AG20443 (cell line): ENCODE measurements around the gene PLVAP.
"Not testable (repeated sequence)": the region's sequence is repeated elsewhere in the genome, so short reads cannot be mapped to it uniquely, and the experiment has no call there.

Experiments
- DNase-seq: peaks from one replicate; pipeline ENCODE4 v3.0.0; 2012; ENCODE audit warnings: low spot score, mixed read lengths

The PLVAP gene

DNA sequence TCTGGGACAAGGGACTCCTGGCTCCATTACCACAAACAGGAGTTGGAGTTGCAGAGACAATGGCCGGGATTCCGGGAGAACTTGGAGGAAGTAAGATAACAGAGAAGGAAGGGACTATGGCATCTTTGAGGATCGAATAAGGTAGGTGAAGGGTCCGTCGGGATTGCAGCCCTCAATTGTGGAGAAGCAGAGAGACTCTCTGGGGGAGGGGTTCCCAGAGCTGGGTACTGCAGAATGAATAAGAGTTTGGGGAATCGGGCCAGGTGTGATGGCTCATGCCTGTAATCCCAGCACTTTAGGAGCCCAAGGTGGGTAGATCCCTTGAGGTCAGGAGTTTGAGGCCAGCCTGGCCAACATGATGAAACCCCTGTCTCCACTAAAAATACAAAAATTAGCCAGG lies 24.5 kb upstream of the PLVAP start:
- no peak for DNase-seq

DNA sequence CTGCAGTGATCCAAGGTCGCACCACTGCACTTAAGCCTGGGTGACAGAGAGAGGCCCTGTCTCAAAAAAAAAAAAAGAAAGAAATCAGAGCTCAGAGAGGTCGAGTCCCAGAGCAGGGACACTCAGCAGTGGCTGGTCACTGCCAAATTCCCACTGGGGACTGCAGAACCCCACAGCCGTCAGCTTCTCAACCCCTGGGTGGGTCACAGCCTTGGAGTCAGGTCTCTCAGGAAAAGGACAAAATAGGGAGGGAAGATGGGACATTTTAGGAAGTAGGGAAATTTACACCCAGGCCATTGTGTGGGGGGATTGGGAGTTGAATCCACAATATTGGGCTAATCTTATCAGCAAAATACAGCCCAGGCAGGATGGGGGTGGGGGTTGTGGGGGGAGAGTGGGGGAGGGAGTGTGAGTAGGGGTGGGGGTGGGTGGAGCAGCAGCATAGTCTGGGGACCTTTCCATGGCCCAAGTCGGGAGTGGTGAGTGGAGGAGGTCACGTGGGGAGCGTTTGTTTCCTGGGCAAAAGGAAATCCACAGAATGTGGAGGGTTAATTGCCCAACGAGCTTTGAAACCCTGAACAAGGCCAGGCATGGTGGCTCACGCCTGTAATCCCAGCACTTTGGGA lies 21.9 kb upstream of the PLVAP start:
- no peak for DNase-seq

DNA sequence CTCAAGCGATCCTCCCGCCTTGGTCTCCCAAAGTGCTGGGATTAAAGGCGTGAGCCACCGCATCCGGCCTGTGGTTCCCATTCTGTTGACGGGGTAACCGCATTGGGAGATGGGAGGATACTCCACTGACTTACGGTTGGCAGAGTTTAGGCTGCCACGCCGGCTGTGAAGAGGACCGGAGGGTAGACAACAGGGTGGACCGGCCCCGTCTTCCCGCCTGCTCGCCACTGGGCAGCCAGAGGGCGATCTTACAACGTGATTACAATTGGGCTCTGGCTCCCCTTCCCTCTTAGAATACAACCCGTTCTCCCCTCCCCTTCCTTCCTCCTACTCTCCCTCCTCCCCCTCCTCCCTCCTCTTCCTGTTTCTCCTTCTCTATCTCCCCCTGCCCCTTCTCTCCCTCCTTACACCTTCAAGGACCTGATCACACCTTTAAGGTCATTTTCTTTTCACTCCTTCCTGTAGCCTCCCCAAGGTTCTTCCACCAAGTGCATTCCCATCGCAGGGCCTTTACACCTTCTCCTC lies 17.8 kb upstream of the PLVAP start:
- peak; percentile 75 for DNase-seq

DNA sequence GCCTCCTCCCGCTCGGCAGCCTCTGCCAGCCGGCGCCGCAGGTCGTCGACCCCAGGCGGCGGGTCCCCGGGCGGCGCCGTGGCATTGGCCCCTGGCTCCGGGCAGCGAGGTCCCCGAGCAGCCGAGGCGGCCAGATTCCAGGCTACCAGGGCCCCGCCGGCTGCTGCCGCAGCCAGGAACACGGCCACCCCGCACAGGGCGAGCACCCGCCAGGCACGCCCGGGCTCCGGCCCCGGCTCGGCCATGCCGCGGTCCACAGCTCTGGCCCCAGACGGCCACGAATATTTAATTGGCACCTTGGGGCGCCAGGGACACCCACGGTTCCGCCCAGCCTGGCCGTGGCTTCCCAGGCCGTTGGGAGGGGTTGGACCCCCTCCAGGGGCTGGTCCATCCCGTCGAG lies 16.8 kb upstream of the PLVAP start, which contains the start of gene CCDC194:
CCDC194 (minus strand) TSS at position 283 of the 400 bp plus-strand sequence; CDS start at position 245, 38 bp downstream.
- peak; percentile 8 for DNase-seq

DNA sequence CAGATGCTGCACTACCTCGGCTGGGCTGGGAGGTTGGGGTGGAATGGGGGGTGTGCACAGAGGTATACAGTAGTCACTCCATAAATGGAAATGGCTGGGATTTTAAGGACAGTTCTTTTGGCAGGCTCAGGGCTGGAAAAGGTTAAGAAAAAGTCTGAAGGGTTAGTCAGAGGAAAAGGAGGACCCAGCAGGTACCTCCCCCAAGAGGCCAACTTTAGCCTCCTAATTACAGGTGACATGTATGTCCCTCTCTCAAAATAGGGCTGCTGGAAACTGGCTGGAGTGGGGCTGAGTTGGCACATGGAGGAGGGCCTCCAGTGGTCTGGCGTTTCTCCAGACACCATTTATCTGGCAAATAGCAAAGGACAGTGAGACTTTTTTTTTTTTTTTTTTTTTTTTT lies 15.9 kb upstream of the PLVAP start:
- no peak for DNase-seq

DNA sequence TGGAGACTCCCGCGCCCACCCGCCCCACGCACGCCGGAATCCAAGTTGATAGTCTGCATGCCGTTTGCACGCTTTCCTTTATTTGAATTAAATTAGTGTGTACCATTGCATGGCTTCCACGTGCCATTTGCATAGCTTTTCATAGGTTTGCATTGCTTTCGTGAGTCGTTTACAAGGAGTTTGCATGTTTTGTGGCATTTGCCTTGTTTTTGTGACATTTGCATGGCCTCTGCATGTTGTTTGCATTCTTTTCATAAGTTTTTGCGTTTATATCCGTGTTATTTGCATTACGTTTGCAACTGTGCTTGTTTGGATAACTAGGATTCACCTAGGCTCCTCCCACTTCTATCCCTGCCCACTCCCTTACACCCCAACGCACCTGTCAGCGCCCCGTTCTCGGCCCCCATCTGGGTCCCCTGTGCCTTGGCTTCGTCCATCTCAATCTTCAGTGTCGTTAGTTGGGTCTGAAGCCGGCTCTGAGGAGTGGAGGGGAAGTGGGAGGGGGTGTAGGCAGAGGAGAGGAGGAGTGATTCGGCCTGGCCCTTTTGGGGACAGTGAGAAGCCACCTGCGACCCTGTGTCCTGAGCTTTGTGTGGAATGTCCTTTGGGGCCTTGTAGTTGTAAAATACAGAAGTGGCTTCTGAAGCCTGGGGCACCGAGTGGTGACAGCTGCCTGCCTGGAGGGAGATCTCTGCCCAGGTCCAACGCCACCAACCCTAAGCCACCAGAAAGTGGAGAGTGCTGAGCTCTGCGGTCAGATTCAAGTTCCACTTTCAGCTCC lies 14.4 kb upstream of the PLVAP start:
- DNase-seq, result no peak

DNA sequence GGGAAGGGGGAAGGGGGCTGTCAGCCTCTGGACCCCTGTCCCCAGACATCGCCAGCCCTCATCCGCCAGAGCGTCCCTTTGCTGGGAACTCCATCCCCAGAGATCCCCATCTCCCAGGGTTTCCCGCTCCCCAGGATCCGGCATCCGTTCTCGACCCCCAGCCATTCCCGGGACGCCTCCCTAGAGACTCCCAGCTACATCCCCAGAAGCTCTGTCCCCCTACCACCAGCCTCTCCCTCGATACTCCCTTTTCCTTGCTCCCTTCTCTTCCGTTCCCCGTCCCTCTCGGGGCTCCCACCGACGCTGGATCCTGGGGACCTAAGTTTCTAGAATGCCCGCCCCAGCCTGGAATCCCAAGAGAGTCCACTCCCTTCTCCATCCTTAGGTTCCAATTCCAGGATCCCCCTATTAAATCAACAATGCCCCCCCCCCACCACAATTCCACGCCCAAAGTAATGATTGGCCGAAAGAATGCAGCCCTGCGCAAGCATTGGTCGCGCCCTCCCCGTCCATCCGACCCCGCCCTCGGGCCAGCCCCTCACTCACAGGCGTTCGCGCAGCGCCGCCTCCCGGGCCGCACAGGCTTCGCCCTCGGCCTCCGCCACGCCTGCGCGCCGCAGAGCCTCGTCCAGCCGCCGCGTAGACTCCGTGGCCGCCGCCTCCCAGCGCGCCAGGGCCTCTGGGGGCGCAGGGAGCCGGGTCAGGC lies 13.7 kb upstream of the PLVAP start:
- DNase-seq, result peak; percentile 99

DNA sequence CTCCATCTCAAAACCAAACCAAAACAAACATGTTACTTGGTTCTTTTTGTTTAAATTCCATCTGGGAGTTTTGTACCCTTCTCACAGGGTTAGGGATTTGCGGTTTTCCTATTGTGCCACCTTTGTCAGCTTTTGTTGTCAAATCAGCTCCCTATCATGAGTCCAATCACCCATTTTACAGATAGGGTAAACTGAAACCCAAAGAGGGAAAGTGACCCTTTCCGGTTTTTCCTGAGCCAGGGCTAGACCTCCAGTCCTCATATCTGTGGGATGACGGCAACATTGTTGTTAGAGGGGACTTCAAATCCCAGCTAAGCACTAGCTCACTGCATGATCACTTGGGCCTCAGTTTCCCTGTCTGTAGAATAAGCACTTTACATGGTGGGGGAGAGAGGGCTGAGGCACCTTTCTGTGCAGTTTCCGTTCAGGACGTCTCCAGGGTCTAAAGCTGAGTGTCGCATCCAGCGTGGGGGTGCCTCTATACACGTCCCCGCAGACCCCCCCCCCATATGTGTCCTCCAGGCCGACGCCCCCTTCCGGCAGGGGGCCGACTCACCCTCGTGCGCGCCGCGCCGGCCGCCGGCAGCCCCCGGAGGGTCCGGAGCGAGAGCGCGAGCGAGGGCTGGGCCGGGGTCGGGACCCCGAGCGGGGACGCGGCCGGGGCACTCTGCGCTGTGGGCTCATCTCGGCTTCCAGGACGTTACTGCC lies 13.0 kb upstream of the PLVAP start:
- DNase-seq, result no peak

DNA sequence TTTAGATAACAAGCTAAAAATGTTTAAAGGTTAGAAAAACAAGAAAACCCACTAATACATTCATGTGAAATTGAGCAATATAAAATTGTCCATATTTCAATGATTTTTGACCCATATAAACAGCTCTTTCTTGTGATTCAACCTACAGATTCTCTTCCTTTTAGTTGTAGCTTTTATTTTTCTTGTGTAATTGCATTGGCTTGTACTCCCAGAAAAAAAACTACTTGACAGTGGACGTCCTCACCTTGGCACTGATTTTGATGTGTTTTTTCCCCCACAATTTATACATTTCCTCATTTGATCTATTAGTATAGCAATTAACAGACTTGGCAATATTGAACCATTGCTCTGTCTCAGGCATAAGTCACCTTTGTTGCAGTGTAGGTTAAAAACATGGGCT lies 12.1 kb upstream of the PLVAP start:
- DNase-seq, result no peak

DNA sequence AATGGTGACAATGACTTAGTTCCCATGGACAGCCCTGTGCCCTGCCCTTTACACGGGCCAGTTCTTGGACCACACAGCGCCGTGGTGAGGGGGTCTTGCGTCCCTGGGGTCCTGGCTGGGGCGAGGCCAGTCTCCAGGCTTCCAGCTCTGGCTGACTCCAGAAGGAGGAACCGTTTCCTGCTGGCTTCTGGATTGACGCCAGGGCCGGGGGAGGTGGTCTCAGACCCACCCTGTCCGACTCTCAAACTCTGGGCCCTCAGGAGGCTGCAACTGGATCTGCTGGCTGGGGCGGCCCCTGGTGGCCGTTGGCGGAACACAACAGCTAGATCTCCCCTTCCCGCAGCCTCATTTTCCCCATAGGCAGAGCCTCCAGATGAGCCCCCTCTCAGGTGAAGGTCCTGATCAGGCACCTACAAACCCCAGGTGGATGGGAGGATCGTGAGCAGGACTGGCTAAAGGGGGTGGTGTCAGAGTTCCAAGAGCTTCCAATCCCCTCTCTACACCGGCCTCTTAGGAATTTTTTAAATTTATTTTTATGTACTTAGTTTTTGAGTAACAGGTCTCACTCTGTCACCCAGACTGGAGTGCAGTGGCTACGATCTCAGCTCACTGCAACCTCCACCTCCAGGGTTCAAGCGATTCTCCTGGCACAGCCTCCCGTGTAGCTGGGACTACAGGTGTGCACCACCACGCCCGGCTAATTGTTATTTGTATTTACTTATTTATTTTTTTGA lies 8.9 kb upstream of the PLVAP start:
- DNase-seq, result peak; percentile 83

DNA sequence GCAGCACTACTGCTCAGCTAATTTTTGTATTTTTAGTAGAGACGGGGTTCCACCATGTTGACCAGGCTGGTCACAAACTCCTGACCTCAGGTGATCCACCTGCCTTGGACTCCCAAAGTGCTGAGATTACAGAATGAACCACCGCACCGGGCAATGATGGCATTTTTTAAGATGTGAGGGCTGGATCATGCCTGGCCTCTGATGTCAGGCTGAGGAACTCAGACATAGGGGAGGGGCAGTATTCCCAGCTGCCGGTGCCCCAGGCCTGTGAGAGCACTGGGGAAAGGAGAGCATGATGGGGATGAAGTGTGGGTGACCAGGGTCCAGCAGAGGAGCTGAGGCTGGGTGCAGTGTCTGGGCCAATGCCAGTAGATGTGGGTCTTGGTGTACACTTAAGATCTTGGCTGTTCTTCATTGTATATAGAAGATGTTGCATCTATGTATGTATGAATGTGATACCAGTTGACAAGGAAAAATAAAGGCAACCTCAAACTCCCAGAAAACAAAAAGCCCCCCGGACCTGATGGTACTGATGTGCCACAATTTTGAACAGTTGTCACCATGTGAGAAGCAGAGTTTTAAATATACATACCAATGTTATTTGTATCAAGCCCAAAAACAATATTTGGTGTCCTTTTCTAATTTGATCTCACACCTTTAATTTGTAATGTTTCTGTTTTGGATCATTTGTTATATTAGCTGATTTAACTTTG lies 3.4 kb upstream of the PLVAP start:
- DNase-seq, result no peak

DNA sequence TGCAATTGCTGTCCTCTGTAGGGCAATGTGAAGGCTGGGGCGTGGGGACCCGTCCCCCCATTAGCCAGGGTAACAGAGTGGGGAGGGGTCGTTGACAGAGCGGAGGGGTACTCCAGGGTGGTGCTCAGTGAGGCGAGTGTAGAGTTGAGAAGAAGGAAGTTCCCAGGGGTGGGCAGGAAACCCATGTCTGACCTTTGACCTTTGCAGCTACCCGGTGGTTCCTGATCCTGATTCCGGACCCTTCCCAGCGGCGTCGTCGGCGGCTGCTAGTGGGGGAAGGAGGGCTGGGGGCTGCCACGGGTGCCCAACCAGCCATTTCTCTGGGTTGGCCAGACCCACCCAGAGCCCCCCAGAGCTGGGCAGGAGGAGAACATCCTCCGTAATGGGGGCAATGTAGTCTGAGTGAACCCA lies 2.1 kb upstream of the PLVAP start:
- no peak for DNase-seq

DNA sequence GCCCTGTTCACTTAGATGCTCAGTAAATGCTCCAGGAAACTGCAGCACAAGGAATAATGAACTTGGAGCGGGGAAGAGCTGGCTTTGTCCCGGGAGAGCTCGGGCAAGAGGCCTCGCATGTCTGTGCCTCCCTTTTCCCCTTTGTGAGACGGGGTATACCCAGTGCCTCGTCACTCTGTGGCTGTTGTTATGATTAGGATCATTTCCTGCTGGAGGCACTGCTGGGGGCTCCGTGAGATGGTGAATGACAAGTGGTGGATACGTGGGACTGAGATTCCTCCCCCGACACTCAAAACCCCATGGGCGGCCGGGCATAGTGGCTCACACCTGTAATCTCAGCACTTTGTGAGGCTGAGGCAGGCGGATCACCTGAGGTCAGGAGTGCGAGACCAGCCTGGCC lies 1.1 kb upstream of the PLVAP start:
- no peak for DNase-seq

DNA sequence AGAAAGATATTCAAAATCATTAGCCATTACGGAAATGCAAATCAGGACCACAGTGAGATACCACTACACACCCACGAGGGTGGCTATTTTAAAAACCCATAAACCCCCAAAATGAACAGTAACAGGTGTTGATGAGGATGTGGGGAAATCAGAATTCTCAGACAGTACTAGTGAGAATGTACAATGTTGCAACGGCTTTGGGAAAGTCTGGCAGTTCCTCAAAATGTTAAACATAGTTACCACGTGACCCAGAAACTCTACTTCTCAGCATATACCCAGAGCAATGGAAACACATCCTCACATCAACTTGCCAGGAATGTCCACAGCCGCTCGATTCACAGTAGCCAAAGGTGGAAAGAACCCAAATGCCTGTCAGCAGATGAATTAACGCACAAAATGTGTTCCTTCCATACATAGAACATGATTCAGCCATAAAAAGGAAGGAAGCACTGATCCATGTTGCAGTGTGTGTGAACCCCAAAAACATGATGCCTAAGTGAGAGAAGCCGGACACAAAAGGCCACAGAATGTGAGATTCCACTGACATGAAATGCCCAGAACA lies 7.0 kb downstream of the PLVAP start:
- no peak for DNase-seq

DNA sequence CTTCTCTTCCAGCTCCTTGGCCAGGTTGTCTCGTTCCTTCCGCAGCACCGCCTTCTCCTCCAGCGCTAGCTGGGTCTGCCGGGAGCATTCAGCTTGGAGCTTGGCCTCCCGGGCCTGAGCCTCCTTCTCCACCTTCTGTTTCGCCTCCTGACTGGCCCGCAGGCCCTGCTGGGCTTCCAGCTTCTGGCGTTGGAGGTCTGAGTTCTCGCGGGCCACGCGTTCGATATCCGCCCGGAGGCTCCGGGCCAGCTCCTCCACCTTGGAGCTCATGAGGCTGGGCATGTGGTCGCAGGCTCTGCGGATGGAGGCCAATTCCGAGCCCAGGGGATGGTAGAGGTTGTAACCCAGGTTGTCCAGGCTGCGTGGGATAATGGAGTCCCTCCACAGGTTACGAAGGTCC lies 11.8 kb downstream of the PLVAP start:
- DNase-seq, result no peak

DNA sequence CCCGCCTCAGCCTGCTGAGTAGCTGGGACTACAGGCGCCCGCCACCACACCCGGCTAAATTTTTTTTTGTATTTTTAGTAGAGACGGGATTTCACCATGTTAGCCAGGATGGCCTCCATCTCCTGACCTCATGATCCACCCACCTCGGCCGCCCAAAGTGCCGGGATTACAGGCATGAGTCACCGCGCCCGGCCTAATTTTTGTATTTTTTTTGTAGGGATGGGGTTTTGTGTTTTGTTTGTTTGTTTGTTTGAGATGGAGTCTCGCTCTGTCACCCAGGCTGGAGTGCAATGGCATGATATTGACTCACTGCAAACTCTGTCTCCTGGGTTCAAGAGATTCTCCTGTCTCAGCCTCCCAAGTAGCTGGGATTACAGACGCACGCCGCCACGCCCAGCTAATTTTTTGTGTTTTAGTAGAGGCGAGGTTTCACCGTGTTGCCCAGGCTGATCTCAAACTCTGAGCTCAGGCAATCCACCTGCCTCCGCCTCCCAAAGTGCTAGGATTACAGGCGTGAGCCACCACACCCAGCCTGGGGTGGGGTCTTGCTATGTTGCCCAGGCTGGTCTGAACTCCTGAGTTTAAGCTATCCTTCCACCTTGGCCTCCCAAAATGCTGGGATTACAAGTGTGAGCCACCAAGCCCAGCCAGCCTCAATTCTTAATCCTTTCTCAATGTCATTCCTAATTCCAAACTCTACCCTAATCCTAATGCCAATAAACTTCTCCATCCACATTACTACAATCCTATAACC lies 13.1 kb downstream of the PLVAP start:
- DNase-seq, result not testable (repeated sequence)

DNA sequence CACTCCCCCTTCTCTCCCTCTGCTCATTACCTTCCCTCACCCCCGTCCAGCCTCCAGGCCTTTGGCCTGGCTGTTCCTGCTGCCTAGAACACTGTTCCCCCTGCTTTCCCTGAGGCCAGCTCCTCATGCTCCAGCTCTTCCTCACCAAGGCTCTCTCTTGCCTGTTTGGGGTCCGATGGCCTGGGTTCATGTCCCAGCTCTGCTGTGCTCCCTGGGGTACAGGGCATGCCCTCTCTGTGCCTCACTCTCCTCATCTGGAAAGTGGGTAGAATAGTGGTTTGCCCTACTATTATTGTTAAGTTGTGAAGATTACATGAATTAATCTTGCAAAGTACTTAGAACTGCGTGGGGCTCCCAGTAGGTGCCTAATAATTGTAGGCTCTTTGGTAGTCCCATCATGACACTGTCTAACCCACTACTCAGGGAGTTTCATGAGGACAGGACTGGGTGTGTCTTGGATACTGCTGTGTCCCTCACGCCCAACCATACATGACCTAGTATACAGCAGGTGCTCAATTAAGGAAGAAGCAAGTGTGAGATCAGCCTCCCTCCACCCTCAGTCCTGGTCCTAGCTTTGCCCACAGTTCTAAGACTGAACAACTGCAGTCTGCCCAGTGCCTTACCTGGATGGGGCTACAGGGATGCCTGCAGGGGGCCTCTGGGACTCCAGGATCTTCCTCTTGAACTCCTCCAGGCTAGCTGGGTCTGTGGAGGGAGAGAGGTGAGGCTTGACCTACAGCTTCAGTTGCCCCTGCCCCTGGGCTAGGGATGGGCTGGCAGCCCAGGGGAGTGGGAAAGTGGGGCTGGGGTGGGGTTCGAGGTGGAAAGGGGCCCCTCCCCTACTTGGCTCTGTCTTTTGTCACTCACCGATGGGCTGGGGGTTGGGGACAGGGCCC lies 17.0 kb downstream of the PLVAP start:
- DNase-seq, result no peak

DNA sequence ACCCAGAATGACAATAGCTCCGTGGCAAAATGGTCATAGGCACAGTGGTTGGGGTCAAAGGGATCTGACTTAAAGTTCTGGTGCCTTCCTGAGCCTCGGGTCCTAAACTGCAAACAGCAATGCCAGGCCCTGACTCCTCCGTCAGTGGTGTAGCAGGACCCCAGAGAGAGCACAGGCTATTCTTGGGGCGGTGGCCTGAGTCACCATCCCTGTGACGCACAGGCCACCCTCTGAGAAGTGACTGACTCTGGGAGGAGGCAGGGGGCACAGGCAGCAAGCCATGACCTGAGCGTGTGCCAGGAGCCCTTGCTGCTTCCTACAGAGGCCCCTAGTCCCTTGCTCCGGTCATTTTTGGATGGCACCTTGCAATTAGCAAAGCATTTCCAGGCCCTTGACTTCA lies 18.7 kb downstream of the PLVAP start:
- DNase-seq, result peak; percentile 77

DNA sequence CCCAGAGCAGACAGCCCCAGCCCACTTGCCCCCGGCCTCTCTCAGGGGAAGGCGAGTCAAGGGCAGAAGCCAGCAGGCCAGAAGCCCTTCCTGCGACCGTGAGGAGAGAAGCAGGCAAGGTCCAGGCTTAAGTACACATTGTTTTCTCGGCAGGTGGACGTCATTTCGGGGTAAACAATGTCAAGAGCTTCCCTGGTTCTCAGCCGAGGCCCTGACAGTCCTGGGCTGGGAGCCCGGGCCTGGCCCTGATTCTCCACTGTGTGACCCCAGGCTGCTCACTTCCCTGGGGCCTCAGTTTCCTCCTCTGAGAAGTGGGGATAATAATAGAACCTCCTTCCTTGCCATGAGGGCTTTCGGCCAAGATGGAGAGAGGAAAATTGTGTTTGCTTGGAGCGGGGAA lies 19.4 kb downstream of the PLVAP start:
- DNase-seq, result no peak
